ENCODE measurements around the gene SDK2. TPM values are rescaled to one million over a fixed set of nuclear protein-coding genes. Genes with fewer than 3 reads are reported as not detected.

The SDK2 gene
- total and polyA plus RNA-seq, 2 experiments from 2014 or later, result 0.74 to 5.1 TPM

DNA sequence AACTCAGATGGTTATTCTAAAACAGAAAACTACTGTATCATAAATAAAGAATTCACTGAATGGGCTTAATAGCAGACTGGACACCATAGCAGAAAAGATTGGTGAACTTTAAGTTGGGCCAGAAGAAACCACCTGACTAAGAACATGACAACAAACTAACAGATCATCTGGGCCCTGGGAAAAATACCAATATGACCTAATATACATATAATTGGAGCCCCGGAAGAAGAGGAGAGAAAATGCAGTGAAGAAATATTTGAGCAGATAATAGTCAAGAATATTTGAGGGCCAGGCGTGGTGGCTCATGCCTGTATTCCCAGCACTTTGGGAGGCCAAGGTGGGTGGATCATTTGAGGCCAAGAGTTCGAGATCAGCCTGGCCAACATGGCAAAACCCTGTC is 25.5 kb upstream of the SDK2 start:
- H3K27me3 ChIP-seq (ENCODE audit: insufficient read depth), result no peaks in the 10 kb centered on the region
- H3K36me3 Mint-ChIP-seq (ENCODE audit: low read depth), result no peaks in the 10 kb centered on the region
- H3F3A ChIP-seq (replicated peaks; ENCODE audit: low read depth), result no peaks in the 10 kb centered on the region
- H2AFZ ChIP-seq, result no peak overlapping the region
- H3K4me1 Mint-ChIP-seq, result peaks cover 2% of the 10 kb centered on the region; the same call in 1 of the 3 replicates
- H3K9me3 Mint-ChIP-seq, result peaks cover 12% of the 10 kb centered on the region; the same call in 2 of the 3 replicates
- H3K27ac ChIP-seq (ENCODE audit: low read depth), result no peak overlapping the region
- no peak overlapping the region for H3K4me2 ChIP-seq
- H3K36me3 ChIP-seq (ENCODE audit: insufficient read depth), result no peaks in the 10 kb centered on the region
- H3K4me3 Mint-ChIP-seq, result no peak overlapping the region
- peaks cover 3% of the 10 kb centered on the region for H3K27me3 Mint-ChIP-seq (ENCODE audit: insufficient read depth, low read depth, poor library complexity)
- DNase-seq (ENCODE audit: low spot score), result no peak
- no peak for ATAC-seq
- H3K4me1 ChIP-seq (ENCODE audit: insufficient read depth), result no peaks in the 10 kb centered on the region
- no peaks in the 10 kb centered on the region for H3K79me2 ChIP-seq (replicated peaks; ENCODE audit: insufficient read depth)
- H3K4me3 ChIP-seq, result no peak overlapping the region
- no peaks in the 10 kb centered on the region for H3K9me2 ChIP-seq (ENCODE audit: insufficient read depth)
- no peaks in the 10 kb centered on the region for H4K20me1 ChIP-seq (replicated peaks; ENCODE audit: insufficient read depth)
- TF ChIP-seq ZNF114 (CRISPR knock-in tag; IDR thresholded peaks at IDR 0.05) (no peak), EZH2 (IDR thresholded peaks at IDR 0.05; ENCODE audit: low read depth, unreplicated experiment) (no peak), JUNB (IDR thresholded peaks at IDR 0.05; ENCODE audit: unreplicated experiment) (no peak), STAT1 (IDR thresholded peaks at IDR 0.05; ENCODE audit: unreplicated experiment) (no peak), EZH2phosphoT487 (IDR thresholded peaks at IDR 0.05; ENCODE audit: unreplicated experiment) (no peak)
- TF ChIP-seq, protein P1, sequence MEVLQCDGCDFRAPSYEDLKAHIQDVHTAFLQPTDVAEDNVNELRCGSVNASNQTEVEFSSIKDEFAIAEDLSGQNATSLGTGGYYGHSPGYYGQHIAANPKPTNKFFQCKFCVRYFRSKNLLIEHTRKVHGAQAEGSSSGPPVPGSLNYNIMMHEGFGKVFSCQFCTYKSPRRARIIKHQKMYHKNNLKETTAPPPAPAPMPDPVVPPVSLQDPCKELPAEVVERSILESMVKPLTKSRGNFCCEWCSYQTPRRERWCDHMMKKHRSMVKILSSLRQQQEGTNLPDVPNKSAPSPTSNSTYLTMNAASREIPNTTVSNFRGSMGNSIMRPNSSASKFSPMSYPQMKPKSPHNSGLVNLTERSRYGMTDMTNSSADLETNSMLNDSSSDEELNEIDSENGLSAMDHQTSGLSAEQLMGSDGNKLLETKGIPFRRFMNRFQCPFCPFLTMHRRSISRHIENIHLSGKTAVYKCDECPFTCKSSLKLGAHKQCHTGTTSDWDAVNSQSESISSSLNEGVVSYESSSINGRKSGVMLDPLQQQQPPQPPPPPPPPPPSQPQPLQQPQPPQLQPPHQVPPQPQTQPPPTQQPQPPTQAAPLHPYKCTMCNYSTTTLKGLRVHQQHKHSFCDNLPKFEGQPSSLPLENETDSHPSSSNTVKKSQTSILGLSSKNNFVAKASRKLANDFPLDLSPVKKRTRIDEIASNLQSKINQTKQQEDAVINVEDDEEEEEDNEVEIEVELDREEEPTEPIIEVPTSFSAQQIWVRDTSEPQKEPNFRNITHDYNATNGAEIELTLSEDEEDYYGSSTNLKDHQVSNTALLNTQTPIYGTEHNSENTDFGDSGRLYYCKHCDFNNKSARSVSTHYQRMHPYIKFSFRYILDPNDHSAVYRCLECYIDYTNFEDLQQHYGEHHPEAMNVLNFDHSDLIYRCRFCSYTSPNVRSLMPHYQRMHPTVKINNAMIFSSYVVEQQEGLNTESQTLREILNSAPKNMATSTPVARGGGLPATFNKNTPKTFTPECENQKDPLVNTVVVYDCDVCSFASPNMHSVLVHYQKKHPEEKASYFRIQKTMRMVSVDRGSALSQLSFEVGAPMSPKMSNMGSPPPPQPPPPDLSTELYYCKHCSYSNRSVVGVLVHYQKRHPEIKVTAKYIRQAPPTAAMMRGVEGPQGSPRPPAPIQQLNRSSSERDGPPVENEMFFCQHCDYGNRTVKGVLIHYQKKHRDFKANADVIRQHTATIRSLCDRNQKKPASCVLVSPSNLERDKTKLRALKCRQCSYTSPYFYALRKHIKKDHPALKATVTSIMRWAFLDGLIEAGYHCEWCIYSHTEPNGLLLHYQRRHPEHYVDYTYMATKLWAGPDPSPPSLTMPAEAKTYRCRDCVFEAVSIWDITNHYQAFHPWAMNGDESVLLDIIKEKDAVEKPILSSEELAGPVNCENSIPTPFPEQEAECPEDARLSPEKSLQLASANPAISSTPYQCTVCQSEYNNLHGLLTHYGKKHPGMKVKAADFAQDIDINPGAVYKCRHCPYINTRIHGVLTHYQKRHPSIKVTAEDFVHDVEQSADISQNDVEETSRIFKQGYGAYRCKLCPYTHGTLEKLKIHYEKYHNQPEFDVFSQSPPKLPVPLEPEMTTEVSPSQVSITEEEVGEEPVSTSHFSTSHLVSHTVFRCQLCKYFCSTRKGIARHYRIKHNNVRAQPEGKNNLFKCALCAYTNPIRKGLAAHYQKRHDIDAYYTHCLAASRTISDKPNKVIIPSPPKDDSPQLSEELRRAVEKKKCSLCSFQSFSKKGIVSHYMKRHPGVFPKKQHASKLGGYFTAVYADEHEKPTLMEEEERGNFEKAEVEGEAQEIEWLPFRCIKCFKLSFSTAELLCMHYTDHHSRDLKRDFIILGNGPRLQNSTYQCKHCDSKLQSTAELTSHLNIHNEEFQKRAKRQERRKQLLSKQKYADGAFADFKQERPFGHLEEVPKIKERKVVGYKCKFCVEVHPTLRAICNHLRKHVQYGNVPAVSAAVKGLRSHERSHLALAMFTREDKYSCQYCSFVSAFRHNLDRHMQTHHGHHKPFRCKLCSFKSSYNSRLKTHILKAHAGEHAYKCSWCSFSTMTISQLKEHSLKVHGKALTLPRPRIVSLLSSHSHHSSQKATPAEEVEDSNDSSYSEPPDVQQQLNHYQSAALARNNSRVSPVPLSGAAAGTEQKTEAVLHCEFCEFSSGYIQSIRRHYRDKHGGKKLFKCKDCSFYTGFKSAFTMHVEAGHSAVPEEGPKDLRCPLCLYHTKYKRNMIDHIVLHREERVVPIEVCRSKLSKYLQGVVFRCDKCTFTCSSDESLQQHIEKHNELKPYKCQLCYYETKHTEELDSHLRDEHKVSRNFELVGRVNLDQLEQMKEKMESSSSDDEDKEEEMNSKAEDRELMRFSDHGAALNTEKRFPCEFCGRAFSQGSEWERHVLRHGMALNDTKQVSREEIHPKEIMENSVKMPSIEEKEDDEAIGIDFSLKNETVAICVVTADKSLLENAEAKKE (CRISPR knock-in tag; IDR thresholded peaks at IDR 0.05), result no peak
- H3K27ac Mint-ChIP-seq, result no peak overlapping the region
